HG02571 (cell line): ENCODE results near the gene SERTAD4.

Experiments used
- ATAC-seq: cut with Tn5 transposase; IDR thresholded peaks from one replicate; pipeline ENCODE4 v1.9.1; 2021; ENCODE audit warnings: mild to moderate bottlenecking, moderate library complexity; ENCODE audit not compliant: unreplicated experiment

The SERTAD4 gene

GRCh38 chr1:210231846-210232510 lies 618 bp upstream of the SERTAD4 start:
- no peak for ATAC-seq

- ATAC-seq = no peak
Measured at GRCh38 chr1:210233216-210233494, 559 bp downstream of the SERTAD4 start.

DNA sequence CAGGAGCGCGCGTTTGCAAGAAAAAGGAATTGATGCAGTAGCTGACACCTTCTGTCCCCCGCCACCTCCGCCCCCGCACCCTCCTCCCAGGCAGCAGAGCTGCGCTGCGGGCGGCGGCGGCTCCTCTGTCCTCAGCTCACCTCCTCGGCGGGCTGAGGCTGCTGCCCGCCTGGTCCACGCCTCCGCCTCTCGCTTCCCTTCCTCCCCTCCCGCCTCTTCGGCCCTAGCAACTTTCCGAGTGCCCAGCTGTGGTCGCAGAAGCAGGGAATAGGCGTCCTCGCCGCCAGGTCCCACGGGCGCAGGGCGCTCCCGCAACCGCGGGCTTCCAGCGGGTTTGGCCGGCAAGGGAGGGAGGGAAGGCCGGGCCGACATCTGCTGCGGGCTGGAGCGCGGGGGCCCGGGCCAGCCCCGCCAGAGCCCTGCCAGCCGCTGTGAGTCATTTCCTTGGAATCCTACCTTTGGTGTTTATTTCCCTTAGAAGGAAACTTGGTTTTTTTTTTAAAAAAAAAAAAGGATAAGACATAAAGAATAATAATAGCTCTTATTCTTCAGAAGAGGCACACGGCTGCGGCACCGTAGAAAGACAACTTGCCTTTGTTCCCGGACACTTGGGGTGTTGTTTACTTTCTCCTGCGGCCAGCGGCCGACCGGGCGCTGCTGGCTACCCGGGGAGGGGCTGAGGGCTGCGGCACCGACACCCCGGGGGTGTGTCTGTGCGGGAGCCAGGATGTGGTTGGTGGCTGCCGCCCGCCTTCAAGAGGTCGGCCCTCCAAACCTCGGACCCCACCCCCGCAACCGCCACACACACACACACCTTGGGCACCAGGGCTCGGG lies 1.1 kb downstream of the SERTAD4 start:
- ATAC-seq = no peak

DNA sequence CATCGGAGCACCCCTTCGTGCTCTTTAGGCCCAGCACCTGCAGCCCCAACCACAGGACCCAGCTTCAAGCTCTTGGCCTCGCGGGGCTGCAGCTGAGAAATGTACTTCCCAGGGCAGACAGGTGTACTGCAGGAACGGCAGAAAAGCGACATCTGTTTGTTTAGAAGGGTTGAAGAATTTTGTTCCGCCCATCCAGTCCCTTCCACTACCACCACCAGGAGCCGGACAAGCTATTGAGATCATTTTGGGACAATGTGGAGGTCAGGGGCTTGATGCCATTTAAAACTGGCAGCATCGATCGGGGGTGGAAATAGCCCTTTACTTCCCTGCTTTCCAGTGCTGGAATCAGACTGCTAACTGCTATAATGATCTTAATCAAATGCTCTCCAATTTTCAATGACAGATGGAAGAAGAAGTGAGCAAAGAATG lies 1.7 kb downstream of the SERTAD4 start:
- no peak for ATAC-seq

DNA sequence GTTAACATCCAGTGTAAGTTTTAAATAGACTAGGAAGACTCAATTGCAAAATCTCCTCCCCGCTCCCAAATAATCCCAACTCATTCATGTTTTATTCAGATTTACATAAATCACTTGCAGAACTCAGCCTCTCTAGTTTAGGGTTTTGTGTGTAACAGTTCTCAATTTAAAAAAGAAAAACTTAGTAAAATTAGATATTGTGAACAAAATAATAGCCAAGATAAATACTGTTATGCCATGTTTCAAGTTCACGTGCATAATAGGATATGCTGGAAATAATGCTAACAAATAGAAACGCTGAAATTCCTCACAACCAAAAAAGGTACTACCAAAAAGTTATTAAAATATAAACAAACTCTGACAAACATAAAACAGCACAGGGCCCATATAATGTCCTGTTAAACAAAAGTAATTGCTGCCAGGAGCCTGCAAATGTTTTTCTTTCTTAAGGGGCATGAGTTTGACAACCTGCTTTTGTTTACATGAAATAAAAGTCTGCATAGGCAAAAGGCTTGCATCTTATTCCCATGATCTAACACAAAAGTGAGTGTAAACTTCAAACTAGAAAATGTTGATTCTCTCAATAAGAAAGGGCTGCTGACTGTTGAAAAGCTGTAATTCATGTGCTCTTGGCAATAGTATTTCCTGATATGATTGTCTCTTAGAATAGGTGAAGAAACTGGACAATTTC lies 2.9 kb downstream of the SERTAD4 start:
- ATAC-seq = no peak

DNA sequence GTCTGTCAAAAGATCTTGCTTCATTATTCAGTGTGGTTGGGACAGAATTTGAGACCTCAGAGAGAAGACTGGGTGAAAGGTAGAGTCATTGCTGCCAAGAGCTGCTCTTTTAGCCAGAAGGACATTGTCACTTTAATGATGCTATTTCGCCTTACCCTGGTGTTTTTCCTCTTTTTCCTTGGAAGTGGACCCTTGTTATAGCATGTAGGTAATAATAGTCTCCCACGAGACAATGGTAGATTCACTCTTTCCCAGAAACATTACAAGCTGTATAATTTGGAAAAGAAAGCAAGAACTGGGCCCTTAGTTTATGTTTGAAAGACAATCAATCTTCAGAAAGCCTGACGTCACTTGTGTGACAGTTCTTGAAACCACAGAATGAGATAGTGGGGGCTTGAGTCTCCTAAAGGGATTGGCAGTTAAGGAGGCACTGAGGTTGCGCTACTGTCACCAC lies 3.8 kb downstream of the SERTAD4 start:
- ATAC-seq = no peak

DNA sequence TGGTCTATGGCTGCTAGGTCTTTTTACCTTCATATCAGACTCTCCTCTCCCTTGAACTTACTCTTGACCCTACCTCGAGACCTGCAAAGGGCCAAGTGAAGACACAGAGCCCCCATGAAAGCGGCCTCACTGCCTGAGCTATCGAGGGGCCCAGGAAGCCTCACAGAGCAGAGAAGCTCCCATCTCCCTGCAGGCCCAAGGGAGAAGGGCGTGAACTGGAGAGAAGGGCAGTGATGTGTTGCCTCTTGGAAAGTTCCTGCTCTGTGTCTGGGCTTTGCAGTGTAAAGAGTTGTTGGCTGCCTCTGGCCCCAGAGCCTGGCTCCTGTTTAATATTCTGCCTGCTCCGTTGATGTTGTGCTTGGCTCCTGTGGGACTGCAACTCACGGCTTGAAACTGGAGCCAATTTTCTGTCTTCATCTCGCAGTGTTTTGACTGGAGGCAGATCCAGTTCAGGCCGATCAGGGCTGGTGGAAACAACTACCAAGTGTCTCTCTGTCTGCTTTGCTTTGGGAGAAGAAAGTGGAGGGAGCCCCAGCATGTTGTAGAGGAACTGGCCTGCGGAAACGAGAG lies 4.3 kb downstream of the SERTAD4 start:
- no peak for ATAC-seq

- ATAC-seq = no peak
Measured at GRCh38 chr1:210237479-210237878, 4.9 kb downstream of the SERTAD4 start.

DNA sequence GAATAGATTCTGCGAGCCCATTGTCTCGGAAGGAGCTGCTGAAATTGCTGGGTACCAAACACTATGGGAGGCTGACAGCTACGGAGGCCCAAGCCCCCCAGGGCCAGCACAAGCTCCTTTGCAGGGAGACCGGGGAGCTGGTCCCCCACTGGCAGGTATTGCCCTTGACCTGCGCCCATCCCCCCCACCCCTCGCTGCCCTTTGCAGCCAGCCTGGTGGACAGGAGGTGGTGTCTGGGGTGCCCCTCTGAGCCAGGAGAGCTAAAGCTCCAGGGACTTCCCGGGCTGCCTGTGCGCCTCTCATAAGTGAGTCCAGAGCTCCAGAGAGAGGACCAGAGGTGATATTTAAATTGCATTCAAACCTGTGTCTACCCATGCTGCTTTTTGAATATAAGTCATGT lies 5.4 kb downstream of the SERTAD4 start:
- no peak for ATAC-seq

- no peak for ATAC-seq
Measured at GRCh38 chr1:210239349-210240111, 6.9 kb downstream of the SERTAD4 start.

GRCh38 chr1:210241121-210241520 lies 8.5 kb downstream of the SERTAD4 start:
- no peak for ATAC-seq

DNA sequence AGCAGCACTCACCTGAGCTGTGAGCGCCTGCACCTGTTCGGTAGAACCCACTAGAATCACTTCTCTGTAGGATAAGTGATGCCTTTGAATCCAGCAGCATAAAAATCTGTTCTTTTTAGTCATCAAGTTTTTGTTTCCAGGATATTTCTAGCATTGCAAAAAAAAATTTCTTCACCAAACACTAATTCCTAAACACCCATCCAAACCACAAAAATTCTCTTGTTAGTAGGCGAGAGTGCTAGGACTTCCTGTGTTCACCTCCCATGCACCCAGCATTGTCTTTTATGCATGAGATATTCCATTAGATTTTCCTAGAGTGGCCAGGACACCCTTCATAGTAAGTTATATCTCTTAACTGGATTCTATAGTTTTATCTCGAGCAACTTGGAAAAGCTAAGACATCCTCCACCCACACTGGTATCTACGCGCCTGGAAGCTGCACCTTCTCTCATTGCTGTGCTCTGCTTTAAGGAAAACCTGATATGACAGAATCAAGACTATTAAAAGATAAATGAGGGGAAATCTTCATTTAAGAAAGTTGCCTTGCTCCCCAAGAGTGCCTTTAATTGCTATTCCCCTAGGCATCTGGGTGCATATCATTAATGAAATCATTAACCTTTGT lies 12.3 kb downstream of the SERTAD4 start:
- no peak for ATAC-seq

- ATAC-seq = no peak
Measured at GRCh38 chr1:210246447-210246846, 13.9 kb downstream of the SERTAD4 start.

DNA sequence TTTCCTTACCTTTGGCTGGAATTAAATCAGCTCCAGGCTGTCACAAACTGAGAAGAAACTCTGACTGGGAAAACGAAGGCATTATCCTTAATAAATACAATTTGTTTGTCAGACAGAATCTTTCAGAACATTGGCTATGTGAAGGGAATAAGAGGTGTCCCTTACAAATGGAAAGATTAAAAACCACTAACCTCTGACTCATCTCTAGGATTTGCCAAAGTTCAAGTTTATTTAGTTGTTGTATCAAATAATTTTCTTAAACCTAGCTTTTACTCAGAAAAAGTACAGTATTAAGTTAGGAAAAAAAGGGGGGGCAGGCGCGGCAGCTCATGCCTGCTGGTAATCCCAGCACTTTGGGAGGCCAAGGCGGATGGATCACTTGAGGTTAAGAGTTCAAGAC lies 15.7 kb downstream of the SERTAD4 start:
- no peak for ATAC-seq

DNA sequence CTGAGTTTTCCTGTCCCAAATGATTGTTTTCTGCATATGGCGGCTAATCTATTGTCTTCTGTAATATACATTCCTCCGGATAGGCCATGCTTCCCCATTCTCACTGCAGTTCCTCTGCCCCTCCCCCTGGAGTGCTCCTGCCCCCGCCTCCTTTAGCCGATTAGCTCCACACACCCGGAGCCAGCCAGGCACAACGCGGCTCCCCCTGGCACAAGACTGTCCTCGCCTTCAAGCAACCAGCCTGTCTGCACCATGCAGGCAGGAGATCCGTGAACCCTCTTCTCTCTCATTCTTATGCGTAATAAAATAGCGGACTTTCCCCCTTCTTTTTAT lies 18.0 kb downstream of the SERTAD4 start:
- no peak for ATAC-seq

DNA sequence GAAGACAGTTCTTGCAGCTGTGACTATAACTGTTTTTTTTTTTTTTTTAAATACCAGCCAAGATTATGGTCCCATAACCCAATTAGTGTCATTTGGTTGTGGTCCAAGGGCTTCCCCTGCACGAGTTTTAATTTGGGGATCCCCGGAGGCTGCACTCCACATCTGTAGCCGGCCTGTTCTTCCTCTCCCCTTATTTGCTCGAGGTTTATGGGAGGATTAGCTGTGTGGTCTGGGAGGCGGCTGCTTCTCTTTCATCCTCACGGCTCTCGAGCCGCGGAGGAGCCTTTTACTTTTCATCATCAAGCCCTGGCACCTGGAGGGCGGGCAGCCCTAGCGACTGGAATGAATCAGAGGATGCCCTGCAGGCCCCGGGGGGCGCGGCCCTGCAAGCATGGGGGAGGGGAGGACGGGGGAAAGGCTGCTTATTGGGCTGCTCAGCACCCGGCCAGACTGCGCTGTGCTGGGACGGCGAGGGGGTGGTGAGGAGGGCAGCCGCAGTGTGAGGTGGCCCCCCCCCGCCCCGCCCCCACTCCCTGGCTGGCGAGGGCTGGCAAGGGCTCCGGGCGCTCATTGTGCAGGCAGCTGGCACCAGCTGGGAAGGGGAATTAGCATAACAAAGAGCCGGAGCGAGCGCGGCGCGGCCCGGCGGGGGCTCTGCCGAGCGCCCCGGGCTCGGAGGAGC lies 18.5 kb downstream of the SERTAD4 start:
- no peak for ATAC-seq

DNA sequence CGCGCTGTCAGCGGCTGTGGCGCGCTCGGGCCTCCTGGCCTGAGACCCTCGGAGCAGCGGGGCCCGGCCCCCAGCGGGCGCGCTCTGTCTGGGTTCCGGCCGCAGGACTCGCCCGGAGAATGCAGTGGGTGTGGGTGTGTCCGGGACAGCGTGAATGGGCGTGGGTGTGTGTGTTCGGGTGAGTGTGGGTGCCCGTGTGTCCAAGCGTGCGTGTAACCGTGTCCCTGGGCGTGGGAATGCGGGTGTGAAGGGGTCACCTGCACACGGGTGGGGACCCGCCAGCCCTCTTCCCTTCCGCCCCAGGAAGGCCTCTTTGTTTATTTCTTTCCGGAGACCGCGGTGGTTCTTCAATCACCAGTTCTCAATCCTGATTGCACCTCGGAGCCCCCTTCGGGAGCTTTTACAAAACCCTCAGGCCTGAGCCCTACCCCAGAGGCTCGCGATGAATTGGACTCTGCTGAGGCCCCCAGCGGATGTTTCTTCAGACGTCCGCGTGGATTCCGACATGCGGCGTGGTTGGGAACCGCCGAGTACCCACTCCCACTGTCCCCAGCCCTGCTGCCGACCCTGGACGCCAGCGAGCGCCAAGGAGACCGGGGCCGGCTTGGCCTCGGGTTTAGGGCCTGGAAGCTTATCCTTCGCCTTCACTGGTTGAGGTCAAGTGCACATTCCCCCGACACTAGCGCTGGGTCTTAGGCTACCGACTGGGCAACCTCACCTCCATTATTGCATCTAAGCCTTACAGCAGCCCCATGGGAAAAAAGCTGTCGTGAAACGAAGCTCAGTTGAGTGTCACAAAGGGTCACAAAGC lies 19.3 kb downstream of the SERTAD4 start:
- ATAC-seq = no peak

DNA sequence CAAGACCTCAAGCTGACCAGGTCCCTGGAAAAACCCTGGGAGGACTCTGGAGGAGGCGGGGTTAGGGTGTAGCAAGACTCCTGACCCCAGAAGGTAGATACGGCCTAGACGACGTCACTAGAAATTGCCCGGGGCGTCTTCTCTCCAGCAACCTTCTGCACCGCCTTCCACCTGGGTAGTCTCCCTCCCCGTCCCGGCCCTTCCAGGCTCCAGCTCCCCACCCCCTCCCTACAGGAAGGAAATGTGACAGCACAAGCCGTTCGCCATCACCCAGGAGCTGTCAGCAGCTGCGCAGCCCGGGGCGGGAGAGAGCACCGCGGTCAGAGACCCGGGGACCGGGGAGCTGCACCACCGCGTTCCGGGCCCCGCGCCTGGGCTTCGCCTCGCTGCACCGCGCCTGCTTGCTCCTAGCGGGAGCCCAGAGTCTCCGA lies 20.0 kb downstream of the SERTAD4 start:
- ATAC-seq = no peak

GRCh38 chr1:210254298-210254697 lies 21.7 kb downstream of the SERTAD4 start:
- no peak for ATAC-seq
